Amniotic stem cell (primary cell): ENCODE measurements around the gene KDM1A.

Source experiments
- DNase-seq: peaks from one replicate; lab custom pipeline; 2025; lab: John Stamatoyannopoulos, UW

The KDM1A gene

GRCh38 chr1:23110391-23110790, 91.1 kb downstream of the KDM1A start:
- DNase-seq, result no peak

GRCh38 chr1:23111600-23112535, 92.6 kb downstream of the KDM1A start:
- no peak for DNase-seq

- no peak for DNase-seq
Observed at GRCh38 chr1:23114424-23115079, 95.3 kb downstream of the KDM1A start.

GRCh38 chr1:23116216-23116836, 97.1 kb downstream of the KDM1A start:
- DNase-seq, result no peak

GRCh38 chr1:23116921-23117699, 97.8 kb downstream of the KDM1A start:
- no peak for DNase-seq

DNA sequence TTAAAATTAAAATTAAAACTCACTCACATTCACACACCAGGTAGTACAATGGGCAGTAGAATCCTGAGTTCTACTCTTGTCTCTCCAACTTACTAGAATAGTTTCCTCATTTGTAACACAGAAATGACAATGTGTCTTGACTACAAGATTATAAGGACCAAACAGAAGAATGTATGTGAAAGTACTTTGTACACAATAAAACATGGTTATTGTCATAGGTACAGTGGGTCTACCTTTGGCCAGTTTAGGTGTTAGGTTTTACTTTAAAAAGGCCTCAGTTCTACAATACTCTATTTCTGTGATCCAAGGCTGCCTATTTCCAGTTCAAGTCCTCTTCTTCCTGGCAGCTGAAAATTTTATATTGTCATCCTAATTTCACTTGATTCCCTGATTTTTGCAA, 99.1 kb downstream of the KDM1A start:
- no peak for DNase-seq

DNA sequence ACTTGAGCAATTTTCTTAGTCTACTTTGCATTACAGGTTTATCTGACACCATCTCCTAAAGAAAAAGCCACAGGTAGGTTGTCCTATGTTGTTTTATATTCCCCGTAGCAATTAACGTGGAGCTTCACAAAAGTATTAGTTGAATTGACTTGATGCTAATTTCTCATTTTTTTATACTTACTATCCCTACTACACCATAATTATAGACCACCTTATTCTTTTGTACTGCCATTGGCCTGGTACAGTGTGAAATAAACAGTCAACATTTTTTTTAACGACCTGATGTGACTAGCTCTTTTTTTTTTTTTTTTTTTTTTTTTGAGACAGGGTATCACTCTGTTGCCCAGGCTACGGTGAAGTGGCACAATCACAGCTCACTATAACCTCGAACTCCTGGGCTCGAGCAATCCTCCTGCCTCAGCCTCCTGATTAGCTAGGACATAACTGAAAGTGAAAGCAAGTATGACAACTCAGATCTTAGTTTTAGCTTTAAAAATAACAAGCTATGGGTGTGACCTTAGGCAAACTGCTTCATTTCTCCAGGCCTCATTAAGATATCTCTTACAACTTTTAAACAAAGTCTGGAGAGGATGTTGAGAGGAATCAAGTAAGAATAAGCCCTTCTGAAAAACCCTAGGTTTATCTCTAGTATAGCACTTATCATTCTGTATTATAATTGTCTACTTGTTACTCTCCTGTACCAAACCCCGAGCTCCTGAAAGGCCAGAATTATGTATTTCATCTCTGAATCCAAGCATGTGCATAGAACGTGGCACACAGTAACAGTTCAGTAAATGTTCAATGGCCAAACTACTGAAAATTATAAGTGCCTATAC, 99.9 kb downstream of the KDM1A start:
- DNase-seq, result no peak

DNA sequence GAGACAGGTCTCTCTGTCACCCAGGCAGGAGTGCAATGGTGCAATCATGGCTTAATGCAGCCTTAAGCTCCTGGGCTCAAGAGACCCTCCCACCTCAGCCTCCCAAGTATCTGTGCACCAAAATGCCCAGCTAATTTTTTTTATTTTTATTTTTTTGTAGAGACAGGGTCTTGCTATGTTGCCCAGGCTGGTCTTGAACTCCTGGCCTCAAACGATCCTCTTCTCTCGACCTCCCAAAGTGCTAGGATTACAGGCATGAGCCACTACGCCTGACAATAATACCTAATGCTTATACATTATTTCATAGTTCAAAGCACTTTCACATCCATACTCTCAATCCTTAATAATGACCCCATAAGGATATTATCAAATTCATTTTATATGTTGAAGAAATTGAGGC, 101.1 kb downstream of the KDM1A start:
- no peak for DNase-seq

GRCh38 chr1:23122023-23122748, 102.9 kb downstream of the KDM1A start:
- DNase-seq, result no peak

- DNase-seq, result no peak
Observed at GRCh38 chr1:23122796-23123195, 103.5 kb downstream of the KDM1A start.

DNA sequence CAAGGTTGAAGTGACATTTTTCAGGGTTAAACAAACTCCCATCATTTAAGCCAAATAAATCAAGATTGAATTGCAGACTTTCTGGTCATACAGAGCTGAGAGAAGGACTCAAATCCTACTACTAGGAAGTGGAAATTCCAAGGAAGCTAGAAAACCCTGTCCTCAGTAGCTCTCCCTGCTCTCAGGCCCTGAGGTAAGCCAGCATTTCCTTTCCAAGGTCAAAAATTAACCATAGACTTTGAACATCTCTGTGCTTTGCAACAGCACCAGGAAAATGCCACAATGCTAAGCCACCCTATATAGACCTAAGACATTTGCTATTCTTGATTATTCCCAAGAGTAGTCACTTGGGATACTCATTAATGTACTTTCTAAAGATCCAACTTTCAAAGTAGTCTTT, 104.3 kb downstream of the KDM1A start:
- DNase-seq, result no peak

DNA sequence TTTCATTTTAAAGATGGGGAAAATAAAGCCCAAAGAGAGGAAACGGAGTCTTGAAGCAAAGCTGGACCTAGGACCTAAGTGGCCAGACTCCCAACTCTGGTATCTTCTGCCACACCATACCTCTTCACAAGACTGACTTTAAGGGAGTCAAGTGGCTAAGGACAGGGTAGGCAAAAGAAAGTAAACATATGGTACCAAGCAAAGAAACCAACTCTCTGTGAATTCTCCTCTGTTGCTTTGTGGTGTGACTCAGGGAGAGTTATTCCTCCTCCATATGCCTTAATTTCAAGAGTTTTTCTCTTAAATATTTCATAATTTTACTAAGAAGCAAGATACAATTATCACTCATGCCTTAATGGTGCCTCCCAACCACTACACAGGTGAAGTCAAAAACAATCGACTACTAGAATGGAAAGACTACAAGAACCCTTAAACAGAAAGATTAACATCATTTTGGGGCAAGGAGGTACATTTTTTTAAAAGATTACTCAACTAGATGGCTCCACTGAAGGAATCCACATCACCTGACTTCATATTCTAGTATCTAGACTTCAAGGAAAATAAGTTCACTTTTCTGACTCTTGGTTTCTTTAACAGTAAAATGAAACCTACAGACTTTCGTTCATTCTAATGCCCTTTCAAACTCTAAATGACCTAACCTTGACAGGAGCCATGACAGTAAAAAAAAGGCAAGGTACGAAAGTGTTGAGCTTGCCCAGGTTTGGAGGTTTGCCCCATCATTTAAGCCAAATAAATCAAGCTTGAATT, 105.2 kb downstream of the KDM1A start:
- no peak for DNase-seq

GRCh38 chr1:23125489-23125888, 106.2 kb downstream of the KDM1A start:
- no peak for DNase-seq

DNA sequence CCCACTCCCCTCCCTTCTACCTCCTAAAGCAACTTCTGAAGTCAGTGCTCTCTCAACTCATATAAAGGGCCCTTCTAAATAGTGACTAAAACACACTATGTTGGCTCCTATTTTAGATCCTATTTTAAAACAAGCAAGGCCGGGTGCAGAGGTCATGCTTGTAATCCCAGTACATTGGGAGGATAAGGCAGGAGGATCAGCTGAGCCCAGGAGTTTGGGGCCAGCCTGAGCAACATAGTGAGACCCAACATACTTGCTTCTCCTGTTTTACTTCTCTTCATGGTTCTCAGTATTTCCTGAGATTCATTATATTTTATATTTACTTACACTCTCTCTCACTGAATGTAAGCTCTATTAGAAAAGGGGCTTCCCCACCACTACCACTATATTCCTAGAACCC, 106.9 kb downstream of the KDM1A start:
- no peak for DNase-seq

- no peak for DNase-seq
Observed at GRCh38 chr1:23126801-23127200, 107.5 kb downstream of the KDM1A start.

DNA sequence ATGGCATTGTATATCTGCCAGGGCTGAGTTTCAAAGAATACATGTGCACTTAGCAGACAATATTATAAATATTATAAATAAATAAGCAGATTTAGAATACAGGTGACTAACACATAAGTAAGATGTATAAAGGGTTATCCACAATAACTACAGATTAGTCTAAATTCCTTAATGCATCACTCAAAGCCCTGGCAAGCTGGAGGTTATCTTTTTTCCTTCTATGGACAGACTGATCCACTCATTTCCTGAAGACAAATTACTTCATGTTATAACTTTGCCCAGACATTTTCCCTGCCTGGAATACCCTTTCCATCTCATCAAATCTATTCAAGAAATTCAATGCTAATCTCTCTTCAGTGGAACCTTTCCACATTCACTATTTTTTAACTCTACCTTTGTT, 110.6 kb downstream of the KDM1A start:
- no peak for DNase-seq

DNA sequence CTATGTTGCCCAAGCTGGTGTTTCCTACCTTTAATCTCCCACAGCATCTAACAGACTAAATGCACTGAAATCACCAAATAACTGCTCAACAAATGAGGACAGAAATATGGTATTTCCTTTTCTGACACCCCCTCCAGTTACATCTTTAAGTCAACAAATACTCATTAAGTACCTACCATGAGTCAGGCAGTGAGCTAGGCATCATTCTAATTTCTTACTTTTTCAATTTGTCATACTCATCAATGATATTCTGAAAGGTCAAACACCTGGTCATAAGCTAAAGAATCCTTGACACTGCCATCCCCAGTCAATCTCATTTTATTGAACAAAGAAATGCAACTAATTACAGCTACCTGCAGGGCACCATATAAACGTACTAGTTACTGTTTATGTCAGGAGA, 112.8 kb downstream of the KDM1A start:
- no peak for DNase-seq
